Measurements from ENCODE around the gene GNAL. TPM values are rescaled to one million over a fixed set of nuclear protein-coding genes. Genes with fewer than 3 reads are reported as not detected.
"Not testable (repeated sequence)": the region's sequence is repeated elsewhere in the genome, so short reads cannot be mapped to it uniquely, and the experiment has no call there.

GNAL gene
- total RNA-seq, 2 experiments from 2014 or later, result 0.04 to 0.27 TPM

DNA sequence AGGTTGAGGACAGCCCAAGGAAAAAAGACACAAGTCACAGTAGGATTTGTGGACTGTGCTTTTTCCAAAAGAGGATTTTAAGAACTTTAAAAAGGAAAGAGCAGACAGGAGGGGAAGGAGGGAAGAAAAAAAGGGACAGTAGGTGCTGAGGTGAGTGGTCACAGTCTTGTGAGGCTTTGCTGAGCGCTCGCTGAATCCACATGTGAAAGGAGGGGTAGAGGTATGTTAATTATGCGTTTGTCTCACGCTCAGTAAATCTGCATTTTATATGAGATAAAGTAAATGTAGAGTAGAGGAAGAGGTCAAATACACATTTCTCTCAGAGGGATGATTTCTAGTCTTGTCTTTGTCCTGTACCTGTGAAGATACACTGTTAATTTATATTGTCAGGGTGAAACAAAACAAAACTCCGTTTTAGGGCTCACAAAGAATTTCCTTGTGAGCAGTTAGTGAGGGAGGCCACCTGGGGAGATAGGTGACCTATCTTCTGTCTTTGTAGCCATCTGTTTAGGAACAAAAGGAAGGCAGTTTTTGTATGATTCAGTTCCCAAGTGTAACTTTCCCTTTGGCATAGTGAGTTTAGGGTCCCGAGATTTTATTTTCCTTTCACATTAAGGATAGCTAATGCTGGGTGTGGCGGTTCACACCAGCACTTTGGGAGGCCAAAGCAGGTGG, 25.3 kb downstream of the GNAL start:
- CTCF ChIA-PET, result no interaction called here
- H3K27me3 Mint-ChIP-seq, result peaks cover 18% of the 10 kb centered on the region
- no peaks in the 10 kb centered on the region for H3K9me3 Mint-ChIP-seq
- no peak overlapping the region for H3K4me3 Mint-ChIP-seq
- DNase-seq, result no peak
- POLR2A ChIA-PET, result no interaction called here
- H3K27ac Mint-ChIP-seq, result no peak overlapping the region
- no peaks in the 10 kb centered on the region for H3K4me1 Mint-ChIP-seq
- H3K36me3 Mint-ChIP-seq (ENCODE audit: low read depth), result no peaks in the 10 kb centered on the region

DNA sequence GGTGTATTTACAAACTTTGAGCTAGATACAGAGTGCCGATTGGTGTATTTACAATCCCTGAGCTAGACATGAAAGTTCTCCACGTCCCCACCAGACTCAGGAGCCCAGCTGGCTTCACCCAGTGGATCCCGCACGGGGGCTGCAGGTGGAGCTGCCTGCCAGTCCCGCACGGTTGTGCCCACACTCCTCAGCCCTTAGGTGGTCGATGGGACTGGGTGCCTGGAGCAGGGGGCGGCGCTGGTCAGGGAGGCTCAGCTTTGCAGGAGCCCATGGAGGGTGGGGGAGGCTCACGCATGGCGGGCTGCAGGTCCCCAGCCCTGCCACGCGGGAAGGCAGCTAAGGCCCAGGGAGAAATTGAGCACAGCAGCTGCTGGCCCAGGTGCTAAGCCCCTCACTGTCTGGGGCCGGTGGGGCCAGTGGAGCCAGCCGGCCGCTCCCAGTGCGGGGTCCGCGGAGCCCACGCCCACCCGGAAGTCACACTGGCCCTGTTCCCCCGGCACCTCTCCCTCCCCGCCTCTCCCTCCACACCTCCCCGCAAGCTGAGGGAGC, 27.8 kb downstream of the GNAL start:
- H3K27me3 Mint-ChIP-seq; H3K9me3 Mint-ChIP-seq; H3K4me3 Mint-ChIP-seq; H3K4me1 Mint-ChIP-seq; POLR2A ChIA-PET; H3K36me3 Mint-ChIP-seq (ENCODE audit: low read depth); H3K27ac Mint-ChIP-seq; DNase-seq: not testable (repeated sequence)
- CTCF ChIA-PET, result interaction anchor here (1.2 kb wide), 1 partner anchor 16 kb away, joined by 3 read pairs; no protein-coding TSS in a partner anchor

DNA sequence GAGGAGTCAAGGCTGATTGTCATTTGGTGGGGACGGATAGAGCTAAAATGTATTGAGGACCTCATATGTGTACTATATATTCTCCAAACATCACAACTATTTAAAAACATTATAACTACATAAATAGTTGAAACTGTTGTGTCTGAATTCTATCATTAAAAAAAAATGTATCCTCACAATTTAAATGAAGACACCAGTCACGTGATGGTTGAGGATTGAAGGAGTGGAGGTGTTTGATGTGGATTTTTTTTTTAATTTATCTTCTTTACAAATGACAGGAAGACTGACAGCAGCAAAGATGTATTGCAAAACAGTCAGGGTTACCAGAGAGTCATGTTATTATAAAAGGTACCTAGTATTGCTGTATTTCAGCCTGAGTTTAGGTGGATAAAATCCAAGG, 30.0 kb downstream of the GNAL start:
- POLR2A ChIA-PET, result no interaction called here
- Mint-ChIP-seq H3K36me3 (ENCODE audit: low read depth) (no peaks in the 10 kb centered on the region), H3K27me3 (peaks cover 8% of the 10 kb centered on the region), H3K4me1 (no peaks in the 10 kb centered on the region), H3K27ac (no peak overlapping the region), H3K9me3 (no peaks in the 10 kb centered on the region), H3K4me3 (no peak overlapping the region)
- CTCF ChIA-PET, result no interaction called here
- no peak for DNase-seq

DNA sequence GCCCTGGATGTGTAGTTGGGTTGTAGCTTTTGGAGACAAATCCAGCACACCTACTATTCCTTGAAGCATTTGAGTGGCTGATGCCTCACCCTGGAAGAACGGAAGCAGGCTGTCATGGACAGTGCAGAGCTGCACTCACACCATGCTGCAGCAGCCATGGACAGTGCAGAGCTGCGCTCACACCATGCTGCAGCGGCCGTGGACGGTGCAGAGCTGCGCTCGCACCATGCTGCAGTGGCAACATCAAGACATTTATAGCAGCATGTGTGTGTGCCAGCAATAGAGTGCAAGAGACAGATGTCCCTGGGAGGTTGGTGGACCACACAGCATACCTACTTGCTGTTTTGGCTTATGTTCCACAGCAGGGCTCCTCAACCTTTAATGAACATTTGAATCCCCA, 30.6 kb downstream of the GNAL start:
- DNase-seq, result no peak
- H3K27me3 Mint-ChIP-seq, result peaks cover 8% of the 10 kb centered on the region
- H3K4me1 Mint-ChIP-seq, result no peaks in the 10 kb centered on the region
- no peak overlapping the region for H3K27ac Mint-ChIP-seq
- H3K9me3 Mint-ChIP-seq, result no peaks in the 10 kb centered on the region
- no peak overlapping the region for H3K4me3 Mint-ChIP-seq
- CTCF ChIA-PET, result no interaction called here
- POLR2A ChIA-PET, result no interaction called here
- no peaks in the 10 kb centered on the region for H3K36me3 Mint-ChIP-seq (ENCODE audit: low read depth)

DNA sequence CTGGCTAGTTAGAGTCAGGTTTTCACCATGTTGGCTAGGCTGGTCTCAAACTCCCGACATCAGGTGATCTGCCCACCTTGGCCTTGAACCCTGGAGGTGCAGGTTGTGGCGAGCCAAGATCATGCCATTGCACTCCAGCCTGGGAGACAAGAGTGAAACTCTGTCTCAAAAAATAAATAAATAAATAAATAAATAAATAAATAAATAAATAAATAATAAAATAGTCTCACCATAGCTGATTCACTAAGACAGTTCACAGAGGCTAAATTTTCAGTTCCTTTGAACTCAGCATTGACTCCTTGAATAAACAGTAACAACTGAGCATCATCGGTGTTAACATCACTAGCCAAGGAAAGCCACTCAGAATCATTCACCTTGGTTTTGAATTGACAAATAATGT, 32.7 kb downstream of the GNAL start:
- Mint-ChIP-seq H3K4me3 (no peak overlapping the region), H3K4me1 (no peaks in the 10 kb centered on the region), H3K27ac (no peak overlapping the region), H3K27me3 (peaks cover 6% of the 10 kb centered on the region), H3K36me3 (ENCODE audit: low read depth) (no peaks in the 10 kb centered on the region), H3K9me3 (no peaks in the 10 kb centered on the region)
- DNase-seq, result no peak
- ChIA-PET CTCF (no interaction called here), POLR2A (no interaction called here)

DNA sequence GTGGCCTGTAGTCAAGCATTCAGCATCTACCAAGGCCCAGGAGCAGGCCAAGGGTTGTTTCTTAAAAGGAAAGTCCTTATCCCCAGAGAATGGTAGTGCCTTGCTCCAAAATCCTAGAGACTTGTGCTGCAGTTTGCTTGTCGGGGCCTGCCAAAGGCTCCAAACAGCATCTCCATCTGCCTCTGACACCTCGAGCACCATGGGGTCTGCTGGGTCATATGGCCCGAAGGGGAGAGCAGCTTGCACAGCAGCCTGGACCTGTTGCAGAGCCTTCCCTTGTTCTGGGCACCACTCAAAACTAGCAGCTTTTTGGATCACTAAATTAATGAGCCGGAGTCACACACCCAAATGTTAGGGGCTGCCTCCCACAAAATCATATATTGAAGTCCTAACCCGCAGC, 35.7 kb downstream of the GNAL start:
- Mint-ChIP-seq H3K27ac (no peak overlapping the region), H3K27me3 (peaks cover 9% of the 10 kb centered on the region), H3K9me3 (no peaks in the 10 kb centered on the region), H3K36me3 (ENCODE audit: low read depth) (no peaks in the 10 kb centered on the region), H3K4me3 (no peak overlapping the region), H3K4me1 (no peaks in the 10 kb centered on the region)
- POLR2A ChIA-PET, result no interaction called here
- DNase-seq, result no peak
- CTCF ChIA-PET, result no interaction called here

DNA sequence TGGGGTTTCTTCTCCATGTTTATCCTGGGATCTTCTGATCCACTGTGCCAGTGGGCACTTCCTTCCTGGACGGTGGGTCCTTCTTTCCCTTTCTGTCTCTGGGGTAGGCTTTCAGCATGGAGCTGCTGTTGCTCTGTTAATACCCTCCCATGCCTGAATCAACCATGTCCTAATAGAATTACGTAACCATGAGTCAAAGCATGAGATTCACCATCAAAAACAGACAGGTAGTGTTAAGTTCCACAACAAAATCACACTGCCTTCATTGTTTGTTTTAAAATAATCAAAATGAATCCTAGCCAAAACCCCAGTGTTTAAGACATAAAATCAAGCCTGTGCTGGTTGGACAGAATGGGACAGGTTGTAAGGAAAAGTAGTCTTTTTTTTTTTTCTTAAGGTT, 37.5 kb downstream of the GNAL start:
- POLR2A ChIA-PET, result interaction anchor here (0.6 kb wide), 1 partner anchor 360 kb away, joined by 3 read pairs; no protein-coding TSS in a partner anchor
- Mint-ChIP-seq H3K9me3 (no peaks in the 10 kb centered on the region), H3K27me3 (peaks cover 9% of the 10 kb centered on the region), H3K36me3 (ENCODE audit: low read depth) (no peaks in the 10 kb centered on the region), H3K4me3 (no peak overlapping the region), H3K4me1 (no peaks in the 10 kb centered on the region), H3K27ac (no peak overlapping the region)
- no peak for DNase-seq
- CTCF ChIA-PET, result interaction anchor here (0.6 kb wide), 1 partner anchor 273 kb away, joined by 3 read pairs; no protein-coding TSS in a partner anchor

DNA sequence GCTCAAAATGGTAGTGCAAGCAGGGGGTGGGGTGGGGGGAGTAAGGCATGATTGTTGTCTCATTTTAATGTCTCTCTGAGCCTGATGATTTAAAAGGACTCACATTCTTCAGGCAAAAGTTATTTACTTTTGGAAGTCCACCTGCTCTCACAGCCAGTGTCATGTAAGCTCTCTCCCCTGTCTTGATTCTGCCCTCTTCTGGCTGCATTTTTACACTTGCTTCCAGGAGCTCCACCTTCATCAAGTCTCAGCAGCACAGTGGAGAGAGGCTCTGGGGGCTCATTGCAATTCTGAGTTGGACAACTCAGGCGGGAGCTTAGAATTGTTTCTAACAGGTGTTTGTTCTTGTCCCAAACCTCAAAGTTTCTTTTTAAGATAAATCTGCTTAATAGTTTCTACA, 39.2 kb downstream of the GNAL start:
- Mint-ChIP-seq H3K27me3 (peaks cover 16% of the 10 kb centered on the region), H3K4me1 (no peaks in the 10 kb centered on the region), H3K4me3 (no peak overlapping the region), H3K9me3 (no peaks in the 10 kb centered on the region), H3K36me3 (ENCODE audit: low read depth) (no peaks in the 10 kb centered on the region), H3K27ac (no peak overlapping the region)
- no peak for DNase-seq
- POLR2A ChIA-PET, result no interaction called here
- CTCF ChIA-PET, result interaction anchor here (0.5 to 1.1 kb wide), 3 partner anchors 11 to 277 kb away, joined by 3 to 4 read pairs (median 3); no protein-coding TSS in a partner anchor

DNA sequence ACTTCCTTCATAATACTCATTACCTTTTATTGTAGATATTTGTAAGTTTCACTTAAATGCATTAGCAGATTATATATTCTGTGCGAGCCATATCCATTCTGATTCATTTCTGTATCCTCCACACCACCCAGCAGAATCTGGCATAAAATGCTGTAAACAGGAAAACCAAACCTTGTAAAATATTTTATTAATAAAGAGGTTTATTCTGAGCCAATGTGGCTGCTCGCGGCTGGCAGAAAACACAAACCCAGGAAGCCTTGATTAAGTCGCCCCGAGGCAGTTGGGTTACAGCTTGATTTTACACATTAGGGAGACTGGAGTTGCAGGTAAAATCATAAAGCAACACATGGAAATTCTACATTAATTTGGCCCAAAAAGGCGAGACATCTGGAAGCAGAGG, 40.5 kb downstream of the GNAL start:
- H3K9me3 Mint-ChIP-seq, result no peaks in the 10 kb centered on the region
- DNase-seq, result no peak
- H3K4me1 Mint-ChIP-seq, result no peaks in the 10 kb centered on the region
- H3K27me3 Mint-ChIP-seq, result peaks cover 20% of the 10 kb centered on the region
- H3K27ac Mint-ChIP-seq, result no peak overlapping the region
- CTCF ChIA-PET, result no interaction called here
- no peak overlapping the region for H3K4me3 Mint-ChIP-seq
- POLR2A ChIA-PET, result no interaction called here
- no peaks in the 10 kb centered on the region for H3K36me3 Mint-ChIP-seq (ENCODE audit: low read depth)

DNA sequence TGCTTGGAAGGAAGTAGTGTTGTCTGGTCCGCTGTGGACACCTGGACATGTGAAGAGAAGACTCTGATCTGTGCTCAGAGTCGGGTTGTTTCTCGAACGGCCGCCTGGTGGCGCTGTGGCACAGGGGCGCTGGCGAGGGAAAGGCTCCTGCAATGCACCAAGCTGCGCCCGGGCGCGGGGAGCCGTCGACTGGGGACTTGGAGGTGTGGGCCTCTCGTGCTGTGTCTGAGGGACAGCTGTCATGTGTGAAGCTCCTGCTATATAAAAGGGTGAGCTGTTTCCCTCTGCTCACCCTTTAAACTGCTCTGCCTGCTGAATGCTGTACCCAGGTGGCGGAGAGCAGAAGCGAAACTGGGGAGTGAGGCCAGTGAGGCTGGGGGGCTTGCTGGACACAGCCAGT, 44.0 kb downstream of the GNAL start:
- peaks cover 28% of the 10 kb centered on the region for H3K27me3 Mint-ChIP-seq
- H3K36me3 Mint-ChIP-seq (ENCODE audit: low read depth), result no peaks in the 10 kb centered on the region
- H3K4me1 Mint-ChIP-seq, result no peaks in the 10 kb centered on the region
- DNase-seq, result peak; percentile 72
- ChIA-PET POLR2A (no interaction called here), CTCF (interaction anchor here (0.7 to 1.4 kb wide), 7 partner anchors 16 to 503 kb away, joined by 3 to 6 read pairs (median 3); no protein-coding TSS in a partner anchor)
- H3K4me3 Mint-ChIP-seq, result no peak overlapping the region
- H3K27ac Mint-ChIP-seq, result no peak overlapping the region
- H3K9me3 Mint-ChIP-seq, result no peaks in the 10 kb centered on the region

DNA sequence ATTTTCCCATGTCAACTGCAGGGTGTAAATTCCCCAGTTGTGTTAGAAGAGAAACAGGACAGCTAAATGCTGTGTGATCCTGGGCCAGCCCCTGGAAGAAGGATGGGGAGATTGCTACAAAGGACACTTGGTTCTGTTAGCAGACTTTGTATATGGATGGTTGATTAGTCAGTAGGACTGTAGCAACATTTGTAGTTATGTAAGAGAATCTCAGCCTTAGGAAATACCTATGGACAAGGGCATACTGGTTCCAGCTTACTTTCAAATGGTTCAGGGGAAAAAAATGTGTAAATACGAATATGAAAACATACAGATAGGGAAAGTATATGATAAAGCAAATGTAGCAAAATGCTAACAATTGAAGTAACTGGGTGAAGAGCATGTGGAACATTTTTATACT, 47.6 kb downstream of the GNAL start:
- no peak for DNase-seq
- H3K4me3 Mint-ChIP-seq, result no peak overlapping the region
- no peaks in the 10 kb centered on the region for H3K4me1 Mint-ChIP-seq
- ChIA-PET CTCF (interaction anchor here (0.7 kb wide), 1 partner anchor 68 kb away, joined by 3 read pairs; no protein-coding TSS in a partner anchor), POLR2A (no interaction called here)
- no peaks in the 10 kb centered on the region for H3K36me3 Mint-ChIP-seq (ENCODE audit: low read depth)
- peaks cover 27% of the 10 kb centered on the region for H3K27me3 Mint-ChIP-seq
- no peaks in the 10 kb centered on the region for H3K9me3 Mint-ChIP-seq
- H3K27ac Mint-ChIP-seq, result no peak overlapping the region

DNA sequence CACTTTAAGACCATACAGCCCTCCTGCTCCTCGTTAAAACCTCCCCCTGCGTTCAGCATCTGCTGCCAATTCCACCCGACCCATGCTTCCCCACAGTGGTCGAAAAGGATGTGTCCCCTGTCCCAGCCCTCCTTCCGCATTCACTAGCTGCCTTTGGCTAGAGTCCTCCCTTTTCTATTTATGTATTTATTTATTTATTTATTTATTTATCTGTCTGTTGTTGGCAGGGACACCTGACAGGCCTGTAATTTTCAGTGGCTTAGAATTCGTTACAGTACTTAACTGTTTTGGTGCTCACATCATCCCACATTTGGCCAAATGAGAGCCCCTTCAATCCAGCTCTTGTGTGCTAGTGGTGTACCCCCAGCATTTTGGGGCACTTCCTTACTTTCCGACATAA, 50.8 kb downstream of the GNAL start:
- no peak overlapping the region for H3K27ac Mint-ChIP-seq
- no peaks in the 10 kb centered on the region for H3K36me3 Mint-ChIP-seq (ENCODE audit: low read depth)
- no peaks in the 10 kb centered on the region for H3K4me1 Mint-ChIP-seq
- ChIA-PET POLR2A (no interaction called here), CTCF (interaction anchor here (1.0 kb wide), 1 partner anchor 241 kb away, joined by 3 read pairs; the partner anchor contains the start of gene IMPA2)
- no peak overlapping the region for H3K4me3 Mint-ChIP-seq
- H3K27me3 Mint-ChIP-seq, result peaks cover 29% of the 10 kb centered on the region
- no peak for DNase-seq
- H3K9me3 Mint-ChIP-seq, result no peaks in the 10 kb centered on the region

DNA sequence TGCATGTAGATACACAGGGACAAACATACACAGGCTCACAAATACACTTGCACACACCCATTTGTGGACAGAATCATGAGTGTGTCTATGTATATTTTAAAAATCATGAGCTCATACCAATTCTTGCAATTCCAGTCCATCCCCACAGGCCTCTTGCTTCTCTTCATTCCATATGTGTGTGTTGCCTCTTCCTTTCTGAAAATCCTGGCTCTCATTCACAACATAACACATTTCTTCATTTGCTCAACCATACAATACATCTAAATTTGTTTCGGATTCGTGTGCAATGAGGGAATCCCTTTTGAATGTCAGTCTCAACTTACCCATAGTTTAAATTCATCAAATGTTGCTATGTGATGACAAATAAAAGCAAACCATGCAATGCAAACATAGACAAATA, 51.4 kb downstream of the GNAL start:
- no peak for DNase-seq
- Mint-ChIP-seq H3K4me3 (no peak overlapping the region), H3K4me1 (no peaks in the 10 kb centered on the region), H3K9me3 (no peaks in the 10 kb centered on the region), H3K27ac (no peak overlapping the region), H3K27me3 (peaks cover 30% of the 10 kb centered on the region), H3K36me3 (ENCODE audit: low read depth) (no peaks in the 10 kb centered on the region)
- POLR2A ChIA-PET, result no interaction called here
- CTCF ChIA-PET, result interaction anchor here (1.0 kb wide), 1 partner anchor 240 kb away, joined by 3 read pairs; the partner anchor contains the start of gene IMPA2

All from activated CD4-positive, alpha-beta T cell treated with anti-CD3 and anti-CD28 coated beads, Interleukin-2, amount 10 ng/mL, durations not matched to agents 7 days and 5 days (primary cell).